SK-N-SH treated with all-trans-retinoic acid at 6 μM for 48 hours (cell line): ENCODE measurements around the gene KCNG2.

Experiments
- ATAC-seq: fragments of 200-7000 bp; cut with Tn5 transposase; 3 replicates; pipeline ENCODE4 v1.9.1; 2020; ENCODE audit warnings: mild to moderate bottlenecking, moderate library complexity
- ARNTL ChIP-seq: fragments of 450-650 bp; formaldehyde crosslinking; IDR thresholded peaks from 2 replicates; pipeline ENCODE4 v1.5.0; 2020; ENCODE audit warnings: low read depth, mild to moderate bottlenecking, moderate library complexity, borderline replicate concordance
- BACH2 ChIP-seq: fragments of 250-450 bp; sonication (Bioruptor Pico); IDR thresholded peaks from 2 replicates; pipeline ENCODE4 v1.9.0; 2021; ENCODE audit warnings: mild to moderate bottlenecking, borderline replicate concordance
- CSDC2 ChIP-seq: fragments of 250-450 bp; sonication (Bioruptor Pico); IDR thresholded peaks from 2 replicates; pipeline ENCODE4 v1.5.0; 2020; ENCODE audit warnings: mild to moderate bottlenecking, moderate library complexity
- ESRRG ChIP-seq: fragments of 250-450 bp; sonication (Bioruptor Pico); IDR thresholded peaks from 2 replicates; pipeline ENCODE4 v1.6.1; 2021; ENCODE audit warnings: mild to moderate bottlenecking
- OSR1 ChIP-seq: fragments of 250-450 bp; sonication (Bioruptor Pico); IDR thresholded peaks from 2 replicates; pipeline ENCODE4 v1.8.0; 2022; ENCODE audit warnings: moderate library complexity, mild to moderate bottlenecking, inconsistent platforms
- PPARA ChIP-seq: fragments of 250-450 bp; sonication (Bioruptor Pico); IDR thresholded peaks from 2 replicates; pipeline ENCODE4 v1.5.0; 2020; ENCODE audit warnings: mild to moderate bottlenecking, borderline replicate concordance
- RARB ChIP-seq: fragments of 250-450 bp; sonication (Bioruptor Pico); IDR thresholded peaks from 2 replicates; pipeline ENCODE4 v1.8.0; 2021; ENCODE audit warnings: mild to moderate bottlenecking, moderate library complexity
- SNAI2 ChIP-seq: fragments of 250-450 bp; sonication (Bioruptor Pico); IDR thresholded peaks from 2 replicates; pipeline ENCODE4 v1.5.0; 2020; ENCODE audit warnings: mild to moderate bottlenecking, moderate library complexity
- TCF4 ChIP-seq: fragments of 250-450 bp; sonication (Bioruptor Pico); IDR thresholded peaks from 2 replicates; pipeline ENCODE4 v1.8.0; 2021; ENCODE audit warnings: mild to moderate bottlenecking, moderate library complexity, borderline replicate concordance
- TOX ChIP-seq: fragments of 250-450 bp; sonication (Bioruptor Pico); IDR thresholded peaks from 2 replicates; pipeline ENCODE4 v1.8.0; 2021; ENCODE audit warnings: mild to moderate bottlenecking, moderate library complexity, borderline replicate concordance
- ZC3H10 ChIP-seq: fragments of 250-450 bp; sonication (Bioruptor Pico); IDR thresholded peaks from 2 replicates; pipeline ENCODE4 v1.5.1; 2021; ENCODE audit warnings: mild to moderate bottlenecking, moderate library complexity
- ZFP3 ChIP-seq: fragments of 250-450 bp; sonication (Bioruptor Pico); IDR thresholded peaks from 2 replicates; pipeline ENCODE4 v1.5.0; 2020; ENCODE audit warnings: mild to moderate bottlenecking, moderate library complexity
- ZFP30 ChIP-seq: fragments of 450-650 bp; formaldehyde crosslinking; IDR thresholded peaks from 2 replicates; pipeline ENCODE4 v1.5.0; 2022; ENCODE audit warnings: mild to moderate bottlenecking, moderate library complexity
- ZNF565 ChIP-seq: fragments of 450-650 bp; formaldehyde crosslinking; conservative IDR thresholded peaks from 2 replicates; pipeline ENCODE4 v1.5.0; 2020; ENCODE audit warnings: low read depth, mild to moderate bottlenecking, moderate library complexity
- ZNF70 ChIP-seq: fragments of 450-650 bp; formaldehyde crosslinking; IDR thresholded peaks from 2 replicates; pipeline ENCODE4 v1.5.0; 2020; ENCODE audit warnings: mild to moderate bottlenecking, moderate library complexity
- ZNF8 ChIP-seq: fragments of 450-650 bp; formaldehyde crosslinking; IDR thresholded peaks from 2 replicates; pipeline ENCODE4 v1.5.0; 2020; ENCODE audit warnings: mild to moderate bottlenecking, moderate library complexity
- TF ChIP-seq, protein P1 (sequence below): fragments of 250-450 bp; sonication (Bioruptor Pico); IDR thresholded peaks from 2 replicates; pipeline ENCODE4 v1.5.1; 2021; ENCODE audit warnings: mild to moderate bottlenecking, moderate library complexity
- TF ChIP-seq, protein P2 (sequence below): fragments of 250-450 bp; sonication (Bioruptor Pico); IDR thresholded peaks from 2 replicates; pipeline ENCODE4 v1.8.0; 2021; ENCODE audit warnings: low read depth, mild to moderate bottlenecking, moderate library complexity, borderline replicate concordance
- TF ChIP-seq, protein P3 (sequence below): fragments of 250-450 bp; sonication (Bioruptor Pico); IDR thresholded peaks from 2 replicates; pipeline ENCODE4 v1.5.0; 2020; ENCODE audit warnings: mild to moderate bottlenecking, moderate library complexity
- TF ChIP-seq, protein P4 (sequence below): fragments of 250-450 bp; sonication (Bioruptor Pico); IDR thresholded peaks from 2 replicates; pipeline ENCODE4 v1.5.1; 2020; ENCODE audit warnings: low read depth, mild to moderate bottlenecking, moderate library complexity
- TF ChIP-seq, protein P5 (sequence below): fragments of 250-450 bp; sonication (Bioruptor Pico); IDR thresholded peaks from 2 replicates; pipeline ENCODE4 v1.8.0; 2020; ENCODE audit warnings: mild to moderate bottlenecking, moderate library complexity, borderline replicate concordance

KCNG2 gene

DNA sequence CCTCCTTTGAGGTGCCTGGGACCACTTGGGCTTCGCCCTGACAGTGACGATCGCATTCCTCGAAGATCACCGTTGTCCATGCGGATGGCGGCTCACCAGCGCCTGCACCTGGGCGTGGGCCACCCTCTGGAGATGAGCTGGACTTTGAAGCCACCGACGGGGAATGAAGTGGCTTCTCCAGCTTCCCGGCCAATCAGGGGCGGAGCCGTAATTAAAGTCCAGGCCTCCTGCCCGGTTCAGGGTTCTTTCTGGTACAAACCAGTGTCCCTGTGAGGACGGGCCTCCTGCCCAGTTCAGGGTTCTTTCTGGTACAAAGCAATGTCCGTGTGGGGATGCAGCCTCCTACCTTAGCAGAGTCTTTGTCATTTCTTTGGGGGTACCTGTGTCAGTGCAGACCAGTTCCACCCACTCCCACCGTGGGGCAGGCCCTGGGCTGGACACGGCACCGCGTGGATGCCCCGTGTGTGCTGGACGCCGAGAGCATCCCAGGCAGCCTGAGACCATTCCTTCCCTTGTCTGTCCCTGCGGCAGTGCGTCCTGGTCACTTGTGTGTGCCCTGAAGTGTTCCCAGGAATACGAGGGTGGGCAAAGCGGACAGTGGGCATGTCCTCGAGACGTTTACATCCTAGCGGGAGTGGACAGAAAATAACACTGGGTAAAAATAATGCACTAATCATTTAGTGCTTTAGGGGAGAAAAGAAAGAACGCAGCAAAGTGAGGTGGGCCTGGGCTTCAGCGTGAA, 55.0 kb downstream of the KCNG2 start:
- TF ChIP-seq ZNF8 (CRISPR knock-in tag), result no peak
- no peak for TF ChIP-seq ESRRG (CRISPR knock-in tag)
- no peak for TF ChIP-seq ZC3H10 (CRISPR knock-in tag)
- no peak for TF ChIP-seq PPARA (CRISPR knock-in tag)
- no peak for TF ChIP-seq OSR1
- no peak for TF ChIP-seq BACH2
- TF ChIP-seq ARNTL, result no peak
- TF ChIP-seq SNAI2 (CRISPR knock-in tag), result no peak
- TF ChIP-seq ZNF70, result no peak
- TF ChIP-seq TCF4 (CRISPR knock-in tag), result no peak
- TF ChIP-seq, protein P1, sequence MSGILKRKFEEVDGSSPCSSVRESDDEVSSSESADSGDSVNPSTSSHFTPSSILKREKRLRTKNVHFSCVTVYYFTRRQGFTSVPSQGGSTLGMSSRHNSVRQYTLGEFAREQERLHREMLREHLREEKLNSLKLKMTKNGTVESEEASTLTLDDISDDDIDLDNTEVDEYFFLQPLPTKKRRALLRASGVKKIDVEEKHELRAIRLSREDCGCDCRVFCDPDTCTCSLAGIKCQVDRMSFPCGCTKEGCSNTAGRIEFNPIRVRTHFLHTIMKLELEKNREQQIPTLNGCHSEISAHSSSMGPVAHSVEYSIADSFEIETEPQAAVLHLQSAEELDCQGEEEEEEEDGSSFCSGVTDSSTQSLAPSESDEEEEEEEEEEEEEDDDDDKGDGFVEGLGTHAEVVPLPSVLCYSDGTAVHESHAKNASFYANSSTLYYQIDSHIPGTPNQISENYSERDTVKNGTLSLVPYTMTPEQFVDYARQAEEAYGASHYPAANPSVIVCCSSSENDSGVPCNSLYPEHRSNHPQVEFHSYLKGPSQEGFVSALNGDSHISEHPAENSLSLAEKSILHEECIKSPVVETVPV (CRISPR knock-in tag), result no peak
- no peak for TF ChIP-seq TOX (CRISPR knock-in tag)
- TF ChIP-seq, protein P2, sequence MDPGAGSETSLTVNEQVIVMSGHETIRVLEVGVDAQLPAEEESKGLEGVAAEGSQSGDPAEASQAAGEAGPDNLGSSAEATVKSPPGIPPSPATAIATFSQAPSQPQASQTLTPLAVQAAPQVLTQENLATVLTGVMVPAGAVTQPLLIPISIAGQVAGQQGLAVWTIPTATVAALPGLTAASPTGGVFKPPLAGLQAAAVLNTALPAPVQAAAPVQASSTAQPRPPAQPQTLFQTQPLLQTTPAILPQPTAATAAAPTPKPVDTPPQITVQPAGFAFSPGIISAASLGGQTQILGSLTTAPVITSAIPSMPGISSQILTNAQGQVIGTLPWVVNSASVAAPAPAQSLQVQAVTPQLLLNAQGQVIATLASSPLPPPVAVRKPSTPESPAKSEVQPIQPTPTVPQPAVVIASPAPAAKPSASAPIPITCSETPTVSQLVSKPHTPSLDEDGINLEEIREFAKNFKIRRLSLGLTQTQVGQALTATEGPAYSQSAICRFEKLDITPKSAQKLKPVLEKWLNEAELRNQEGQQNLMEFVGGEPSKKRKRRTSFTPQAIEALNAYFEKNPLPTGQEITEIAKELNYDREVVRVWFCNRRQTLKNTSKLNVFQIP (CRISPR knock-in tag), result no peak
- TF ChIP-seq ZNF565 (CRISPR knock-in tag), result no peak
- TF ChIP-seq, protein P3, sequence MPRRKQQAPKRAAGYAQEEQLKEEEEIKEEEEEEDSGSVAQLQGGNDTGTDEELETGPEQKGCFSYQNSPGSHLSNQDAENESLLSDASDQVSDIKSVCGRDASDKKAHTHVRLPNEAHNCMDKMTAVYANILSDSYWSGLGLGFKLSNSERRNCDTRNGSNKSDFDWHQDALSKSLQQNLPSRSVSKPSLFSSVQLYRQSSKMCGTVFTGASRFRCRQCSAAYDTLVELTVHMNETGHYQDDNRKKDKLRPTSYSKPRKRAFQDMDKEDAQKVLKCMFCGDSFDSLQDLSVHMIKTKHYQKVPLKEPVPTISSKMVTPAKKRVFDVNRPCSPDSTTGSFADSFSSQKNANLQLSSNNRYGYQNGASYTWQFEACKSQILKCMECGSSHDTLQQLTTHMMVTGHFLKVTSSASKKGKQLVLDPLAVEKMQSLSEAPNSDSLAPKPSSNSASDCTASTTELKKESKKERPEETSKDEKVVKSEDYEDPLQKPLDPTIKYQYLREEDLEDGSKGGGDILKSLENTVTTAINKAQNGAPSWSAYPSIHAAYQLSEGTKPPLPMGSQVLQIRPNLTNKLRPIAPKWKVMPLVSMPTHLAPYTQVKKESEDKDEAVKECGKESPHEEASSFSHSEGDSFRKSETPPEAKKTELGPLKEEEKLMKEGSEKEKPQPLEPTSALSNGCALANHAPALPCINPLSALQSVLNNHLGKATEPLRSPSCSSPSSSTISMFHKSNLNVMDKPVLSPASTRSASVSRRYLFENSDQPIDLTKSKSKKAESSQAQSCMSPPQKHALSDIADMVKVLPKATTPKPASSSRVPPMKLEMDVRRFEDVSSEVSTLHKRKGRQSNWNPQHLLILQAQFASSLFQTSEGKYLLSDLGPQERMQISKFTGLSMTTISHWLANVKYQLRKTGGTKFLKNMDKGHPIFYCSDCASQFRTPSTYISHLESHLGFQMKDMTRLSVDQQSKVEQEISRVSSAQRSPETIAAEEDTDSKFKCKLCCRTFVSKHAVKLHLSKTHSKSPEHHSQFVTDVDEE (CRISPR knock-in tag), result no peak
- TF ChIP-seq ZFP3 (CRISPR knock-in tag), result no peak
- no peak for TF ChIP-seq ZFP30 (CRISPR knock-in tag)
- ATAC-seq, result no peak

DNA sequence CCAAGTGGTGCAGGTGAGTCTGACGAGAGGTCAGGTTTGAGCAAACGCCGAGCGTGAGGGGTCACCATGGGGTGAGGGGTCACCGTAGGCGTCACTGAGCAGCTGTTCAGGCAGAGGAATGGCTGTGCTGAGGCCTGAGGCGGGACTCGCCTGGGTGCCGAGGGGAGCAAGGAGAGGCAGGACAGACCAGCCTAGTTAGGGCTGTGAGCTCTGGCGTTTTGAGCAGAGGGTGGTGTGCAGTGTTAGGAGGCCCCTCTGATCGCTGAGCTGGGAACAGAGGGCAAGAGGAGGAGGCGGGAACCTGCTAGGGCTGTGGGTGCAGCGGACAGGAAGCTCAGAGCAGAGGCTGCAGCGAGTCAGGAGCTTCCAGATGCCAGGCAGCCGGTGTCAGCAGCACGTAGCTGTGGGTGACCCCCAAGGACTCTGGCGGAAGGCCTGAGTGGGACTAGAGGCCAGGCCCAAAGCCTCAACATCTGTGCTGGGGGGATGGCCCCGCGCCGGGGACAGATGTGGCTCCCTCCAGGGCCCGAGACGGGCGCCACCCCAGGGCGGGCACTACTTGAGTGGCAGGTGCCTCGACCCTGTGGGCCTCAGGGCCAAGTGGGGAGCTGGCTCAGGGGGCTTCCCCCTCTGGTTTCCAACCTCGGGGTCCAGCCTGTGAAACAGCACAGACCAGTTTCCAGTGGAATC, 55.7 kb downstream of the KCNG2 start:
- TF ChIP-seq, protein P4, sequence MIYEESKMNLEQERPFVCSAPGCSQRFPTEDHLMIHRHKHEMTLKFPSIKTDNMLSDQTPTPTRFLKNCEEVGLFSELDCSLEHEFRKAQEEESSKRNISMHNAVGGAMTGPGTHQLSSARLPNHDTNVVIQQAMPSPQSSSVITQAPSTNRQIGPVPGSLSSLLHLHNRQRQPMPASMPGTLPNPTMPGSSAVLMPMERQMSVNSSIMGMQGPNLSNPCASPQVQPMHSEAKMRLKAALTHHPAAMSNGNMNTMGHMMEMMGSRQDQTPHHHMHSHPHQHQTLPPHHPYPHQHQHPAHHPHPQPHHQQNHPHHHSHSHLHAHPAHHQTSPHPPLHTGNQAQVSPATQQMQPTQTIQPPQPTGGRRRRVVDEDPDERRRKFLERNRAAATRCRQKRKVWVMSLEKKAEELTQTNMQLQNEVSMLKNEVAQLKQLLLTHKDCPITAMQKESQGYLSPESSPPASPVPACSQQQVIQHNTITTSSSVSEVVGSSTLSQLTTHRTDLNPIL (CRISPR knock-in tag), result no peak
- TF ChIP-seq RARB (CRISPR knock-in tag), result no peak
- ATAC-seq, result no peak

DNA sequence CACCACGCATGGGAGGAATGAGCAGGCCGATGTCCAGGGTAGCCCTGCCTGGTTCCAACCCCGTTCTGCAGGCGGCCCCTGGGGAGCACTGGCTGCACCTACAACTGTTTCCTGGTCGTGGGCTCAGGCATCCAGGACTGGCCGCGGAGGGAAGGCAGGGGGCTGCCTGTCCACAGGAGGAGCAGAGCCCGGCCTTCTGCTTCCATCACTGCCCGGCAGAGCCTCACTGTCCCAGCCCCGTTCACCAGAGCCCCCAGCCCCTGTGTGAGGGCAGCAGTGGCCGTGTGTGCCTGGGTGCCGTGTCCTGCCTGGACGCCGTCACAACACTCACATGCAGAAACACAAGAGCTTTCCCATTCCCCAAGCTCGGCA, 56.2 kb downstream of the KCNG2 start:
- 0 out of 3 replicates have a peak, but pooled peaks have one; percentile 13 for ATAC-seq
- TF ChIP-seq PPARA (CRISPR knock-in tag), result no peak
- TF ChIP-seq ZFP3 (CRISPR knock-in tag), result no peak
- TF ChIP-seq, protein P4 (CRISPR knock-in tag), result no peak
- no peak for TF ChIP-seq ZFP30 (CRISPR knock-in tag)
- TF ChIP-seq RARB (CRISPR knock-in tag), result no peak
- TF ChIP-seq, protein P5, sequence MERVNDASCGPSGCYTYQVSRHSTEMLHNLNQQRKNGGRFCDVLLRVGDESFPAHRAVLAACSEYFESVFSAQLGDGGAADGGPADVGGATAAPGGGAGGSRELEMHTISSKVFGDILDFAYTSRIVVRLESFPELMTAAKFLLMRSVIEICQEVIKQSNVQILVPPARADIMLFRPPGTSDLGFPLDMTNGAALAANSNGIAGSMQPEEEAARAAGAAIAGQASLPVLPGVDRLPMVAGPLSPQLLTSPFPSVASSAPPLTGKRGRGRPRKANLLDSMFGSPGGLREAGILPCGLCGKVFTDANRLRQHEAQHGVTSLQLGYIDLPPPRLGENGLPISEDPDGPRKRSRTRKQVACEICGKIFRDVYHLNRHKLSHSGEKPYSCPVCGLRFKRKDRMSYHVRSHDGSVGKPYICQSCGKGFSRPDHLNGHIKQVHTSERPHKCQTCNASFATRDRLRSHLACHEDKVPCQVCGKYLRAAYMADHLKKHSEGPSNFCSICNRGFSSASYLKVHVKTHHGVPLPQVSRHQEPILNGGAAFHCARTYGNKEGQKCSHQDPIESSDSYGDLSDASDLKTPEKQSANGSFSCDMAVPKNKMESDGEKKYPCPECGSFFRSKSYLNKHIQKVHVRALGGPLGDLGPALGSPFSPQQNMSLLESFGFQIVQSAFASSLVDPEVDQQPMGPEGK (CRISPR knock-in tag), result no peak
- TF ChIP-seq CSDC2 (CRISPR knock-in tag), result no peak
- no peak for TF ChIP-seq ZC3H10 (CRISPR knock-in tag)
